Neuronal stem cell (in vitro differentiated cells): ENCODE measurements around the gene UBASH3B.

Source experiments
- DNase-seq: peaks from one replicate; pipeline ENCODE4 v3.0.0-alpha.2; 2013; ENCODE audit warnings: low spot score
- H2AFZ ChIP-seq: one replicate; pipeline ENCODE4 v1.6.1; 2013; ENCODE audit warnings: mild to moderate bottlenecking, low read length, inconsistent platforms
- H2AK5ac ChIP-seq: 2 replicates; pipeline ENCODE4 v1.6.1; 2013; ENCODE audit warnings: low read depth, mild to moderate bottlenecking, inconsistent platforms, low read length, moderate library complexity, mixed read lengths
- H2BK120ac ChIP-seq: 2 replicates; pipeline ENCODE4 v1.6.1; 2013; ENCODE audit warnings: low read depth, mild to moderate bottlenecking, inconsistent platforms, low read length, moderate library complexity, mixed read lengths
- H2BK12ac ChIP-seq: one replicate; pipeline ENCODE4 v1.6.1; 2013; ENCODE audit warnings: low read length, inconsistent platforms
- H2BK15ac ChIP-seq: 2 replicates; pipeline ENCODE4 v1.6.1; 2013; ENCODE audit warnings: mild to moderate bottlenecking, low read length, inconsistent platforms, mixed read lengths
- H2BK5ac ChIP-seq: one replicate; pipeline ENCODE4 v1.6.1; 2013; ENCODE audit warnings: inconsistent platforms, mild to moderate bottlenecking, low read length, moderate library complexity
- H3K14ac ChIP-seq: one replicate; pipeline ENCODE4 v1.6.1; 2013; ENCODE audit warnings: low read length, inconsistent platforms
- H3K18ac ChIP-seq: 2 replicates; pipeline ENCODE4 v1.6.1; 2013; ENCODE audit warnings: low read length, inconsistent platforms
- H3K23ac ChIP-seq: 2 replicates; pipeline ENCODE4 v1.6.1; 2013; ENCODE audit warnings: low read depth, mild to moderate bottlenecking, mixed read lengths, low read length, inconsistent platforms; ENCODE audit not compliant: poor library complexity
- H3K27ac ChIP-seq: replicated peaks from 3 replicates; pipeline ENCODE4 v1.5.1; 2013; ENCODE audit warnings: low read length, inconsistent platforms
- H3K27me3 ChIP-seq, 3 experiments: 2 replicates each; pipeline ENCODE4 v1.6.1; 2013; ENCODE audit warnings: low read length in 3 of 3, mild to moderate bottlenecking in 2 of 3, inconsistent platforms in 1 of 3, low read depth in 1 of 3, mixed read lengths in 1 of 3, moderate library complexity in 1 of 3; ENCODE audit not compliant: control insufficient read depth in 3 of 3, insufficient read depth in 3 of 3
- H3K36me3 ChIP-seq, 2 donors: replicated peaks in 1 of 2; 2 replicates each; pipeline ENCODE4 v1.6.1; 2013; ENCODE audit warnings: low read length in 2 of 2; ENCODE audit not compliant: control insufficient read depth in 2 of 2, insufficient read depth in 2 of 2
- H3K4ac ChIP-seq: 2 replicates; pipeline ENCODE4 v1.6.1; 2013; ENCODE audit warnings: inconsistent platforms, mild to moderate bottlenecking, low read length, moderate library complexity
- H3K4me1 ChIP-seq, 2 donors: 1 replicate in 1 of 2; 2 replicates in 1 of 2; pipeline ENCODE4 v1.6.1; 2013; ENCODE audit warnings: low read length in 2 of 2, low read depth in 1 of 2; ENCODE audit not compliant: control insufficient read depth in 2 of 2, insufficient read depth in 1 of 2
- H3K4me2 ChIP-seq: one replicate; pipeline ENCODE4 v1.6.1; 2013; ENCODE audit warnings: mild to moderate bottlenecking, low read length, inconsistent platforms; ENCODE audit not compliant: insufficient read depth, poor library complexity, severe bottlenecking
- H3K4me3 ChIP-seq, 2 donors: 2 replicates each; pipeline ENCODE4 v1.5.1; 2013; ENCODE audit warnings: low read length in 2 of 2, mild to moderate bottlenecking in 2 of 2, inconsistent platforms in 1 of 2, moderate library complexity in 1 of 2
- H3K79me1 ChIP-seq: one replicate; pipeline ENCODE4 v1.6.1; 2013; ENCODE audit warnings: low read depth, mild to moderate bottlenecking, inconsistent platforms, low read length, moderate library complexity
- H3K9ac ChIP-seq: one replicate; pipeline ENCODE4 v1.6.1; 2013; ENCODE audit warnings: mild to moderate bottlenecking, low read depth, low read length, inconsistent platforms; ENCODE audit not compliant: poor library complexity
- H3K9me3 ChIP-seq, 2 donors: replicated peaks in 1 of 2; 2 replicates each; pipeline versions ENCODE3 to v1.6.1; 2013; ENCODE audit warnings: low read length in 2 of 2, mild to moderate bottlenecking in 2 of 2, inconsistent platforms in 1 of 2, low read depth in 1 of 2, mixed read lengths in 1 of 2, moderate library complexity in 1 of 2; ENCODE audit not compliant: control insufficient read depth in 2 of 2, insufficient read depth in 1 of 2
- H4K8ac ChIP-seq: one replicate; pipeline ENCODE4 v1.6.1; 2013; ENCODE audit warnings: low read depth, mild to moderate bottlenecking, inconsistent platforms, low read length, moderate library complexity
- H4K91ac ChIP-seq: one replicate; pipeline ENCODE4 v1.6.1; 2013; ENCODE audit warnings: low read length, low read depth, mild to moderate bottlenecking, inconsistent platforms; ENCODE audit not compliant: poor library complexity
- WGBS, 2 donors: extraction: QIAGEN DNeasy Blood & Tissue Kit; methylation state at CpG; one replicate each; pipeline ENCODE4 v1.1.7; 2013; ENCODE audit warnings: missing lambda C conversion rate in 2 of 2, mixed read lengths in 1 of 2; ENCODE audit not compliant: insufficient read length in 2 of 2, insufficient replicate concordance in 1 of 2; ENCODE audit errors: extremely low coverage in 2 of 2; 5-methylcytosine and 5-hydroxymethylcytosine counted together

Gene UBASH3B

GRCh38 chr11:122814401-122814800, 158.9 kb downstream of the UBASH3B start:
- no peak overlapping the region for H3K4me2 ChIP-seq
- peaks cover 0 to under 1% of the 10 kb centered on the region in 2 donors for H3K9me3 ChIP-seq
- no peak overlapping the region for H3K14ac ChIP-seq
- no CpG with 5 or more reads among the region's 1 CpG for WGBS, 2 donors
- no peak overlapping the region for H2AK5ac ChIP-seq
- H3K23ac ChIP-seq = no peak overlapping the region
- H3K79me1 ChIP-seq = no peaks in the 10 kb centered on the region
- H3K27ac ChIP-seq = no peak overlapping the region
- H3K36me3 ChIP-seq = no peaks in the 10 kb centered on the region
- H4K91ac ChIP-seq = no peak overlapping the region
- no peak overlapping the region for H4K8ac ChIP-seq
- no peak overlapping the region for H2BK120ac ChIP-seq
- H3K18ac ChIP-seq = no peak overlapping the region
- no peak overlapping the region for H2AFZ ChIP-seq
- H3K4me1 ChIP-seq = peaks cover 2 to 14% of the 10 kb centered on the region in 2 donors
- no peaks in the 10 kb centered on the region for H3K27me3 ChIP-seq
- no peak overlapping the region for H3K4ac ChIP-seq
- H3K9ac ChIP-seq = no peak overlapping the region
- DNase-seq = no peak
- no peak overlapping the region for H3K4me3 ChIP-seq
- H2BK15ac ChIP-seq = no peak overlapping the region
- H2BK12ac ChIP-seq = no peak overlapping the region
- no peak overlapping the region for H2BK5ac ChIP-seq

DNA sequence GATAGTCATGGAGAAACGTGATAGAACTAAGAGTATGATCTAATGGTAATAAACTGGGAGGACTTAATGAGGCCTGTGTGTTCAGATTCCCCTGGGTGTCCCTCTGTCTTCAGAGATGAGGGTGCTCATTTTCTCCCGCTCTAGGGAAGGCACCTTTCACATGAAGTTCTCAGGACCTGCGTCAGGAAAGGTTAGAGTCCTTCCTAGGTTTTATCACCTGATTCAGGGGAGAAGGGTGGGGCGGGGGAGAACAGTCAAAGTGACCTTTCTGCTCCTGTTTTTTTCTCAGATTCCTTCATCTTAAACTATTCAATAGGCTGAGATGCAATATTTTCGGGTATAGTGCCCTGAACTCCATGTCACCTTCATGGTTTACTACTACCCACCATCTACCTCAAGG, 160.4 kb downstream of the UBASH3B start:
- WGBS, 2 donors = no CpG with 5 or more reads among the region's 5 CpGs
- Histone ChIP-seq H3K27ac (no peak overlapping the region), H2BK120ac (no peak overlapping the region), H4K91ac (no peak overlapping the region), H2BK12ac (no peak overlapping the region), H3K36me3 (no peaks in the 10 kb centered on the region), H3K27me3 (no peaks in the 10 kb centered on the region), H2AK5ac (no peak overlapping the region), H4K8ac (no peak overlapping the region), H3K9me3 (peaks cover 2 to 8% of the 10 kb centered on the region in 2 donors), H3K4me1 (peaks cover 2 to 14% of the 10 kb centered on the region in 2 donors), H3K23ac (no peak overlapping the region), H3K4me2 (no peak overlapping the region), H2BK5ac (no peak overlapping the region), H2BK15ac (no peak overlapping the region), H3K18ac (no peak overlapping the region), H3K9ac (no peak overlapping the region), H3K4me3 (no peak overlapping the region), H3K14ac (no peak overlapping the region), H2AFZ (no peak overlapping the region), H3K79me1 (no peaks in the 10 kb centered on the region), H3K4ac (no peak overlapping the region)
- no peak for DNase-seq

DNA sequence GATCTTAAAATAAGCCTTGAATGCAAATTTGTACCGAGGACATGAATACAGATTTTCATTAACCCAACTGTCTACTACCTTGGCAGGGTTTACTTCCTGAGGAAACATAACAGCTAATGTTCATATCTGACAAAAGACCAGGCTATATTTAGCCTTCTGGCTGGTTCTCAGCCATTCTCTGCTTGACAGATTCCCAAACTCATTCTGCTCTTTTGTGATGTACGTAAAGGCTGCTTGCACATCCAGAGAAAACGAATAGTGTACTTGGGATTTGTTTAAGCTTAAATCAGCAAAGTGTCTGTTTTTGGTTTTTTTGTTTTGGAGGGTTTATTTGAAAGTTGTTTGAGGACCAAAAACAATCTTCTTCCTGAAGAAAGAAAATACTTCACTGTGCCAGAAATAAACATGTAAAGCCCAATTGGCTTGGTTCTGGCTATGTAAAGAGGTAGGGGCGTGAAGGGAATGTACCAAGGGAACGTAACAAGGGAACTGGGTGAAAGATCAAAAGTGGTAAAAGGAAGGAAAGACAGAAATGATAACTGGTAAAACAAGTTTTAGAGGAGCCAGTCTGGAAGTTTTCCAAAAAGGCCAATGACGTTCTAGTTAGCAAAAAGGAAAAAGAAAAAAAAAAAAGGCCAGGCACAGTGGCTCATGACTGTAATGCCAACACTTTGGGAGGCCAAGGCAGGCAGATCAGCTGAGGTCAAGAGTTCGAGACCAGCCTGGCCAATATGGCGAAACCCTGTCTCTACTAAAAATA, 161.4 kb downstream of the UBASH3B start:
- Histone ChIP-seq H3K4me3 (no peak overlapping the region), H2BK5ac (no peak overlapping the region), H2BK12ac (no peak overlapping the region), H3K4me1 (peaks cover 2 to 14% of the 10 kb centered on the region in 2 donors), H3K23ac (no peak overlapping the region), H2AK5ac (no peak overlapping the region), H3K4me2 (no peak overlapping the region), H3K27me3 (no peaks in the 10 kb centered on the region), H3K9ac (no peak overlapping the region), H3K14ac (no peak overlapping the region), H4K8ac (no peak overlapping the region), H3K36me3 (no peaks in the 10 kb centered on the region), H3K79me1 (no peaks in the 10 kb centered on the region), H4K91ac (no peak overlapping the region), H3K27ac (no peak overlapping the region), H3K18ac (no peak overlapping the region), H2AFZ (no peak overlapping the region), H2BK15ac (no peak overlapping the region), H3K4ac (no peak overlapping the region), H3K9me3 (peaks cover 2 to 9% of the 10 kb centered on the region in 2 donors), H2BK120ac (no peak overlapping the region)
- WGBS, 2 donors = no CpG with 5 or more reads among the region's 8 CpGs
- DNase-seq = no peak

GRCh38 chr11:122820158-122820557, 164.6 kb downstream of the UBASH3B start:
- Histone ChIP-seq H2AK5ac (no peak overlapping the region), H2BK12ac (no peak overlapping the region), H2BK15ac (no peak overlapping the region), H3K18ac (no peak overlapping the region), H3K9ac (no peak overlapping the region), H3K27ac (no peak overlapping the region), H3K23ac (no peak overlapping the region), H3K9me3 (peaks cover 4 to 9% of the 10 kb centered on the region in 2 donors), H3K14ac (no peak overlapping the region), H3K4me2 (no peak overlapping the region), H2AFZ (no peak overlapping the region), H2BK120ac (no peak overlapping the region), H3K27me3 (no peaks in the 10 kb centered on the region), H4K91ac (no peak overlapping the region), H3K4me1 (no peaks in the 10 kb centered on the region), H3K4me3 (no peak overlapping the region), H4K8ac (no peak overlapping the region), H3K4ac (no peak overlapping the region), H3K36me3 (no peaks in the 10 kb centered on the region), H3K79me1 (no peaks in the 10 kb centered on the region), H2BK5ac (no peak overlapping the region)
- WGBS, 2 donors = no CpG with 5 or more reads among the region's 2 CpGs
- DNase-seq = no peak
